GM13977 (cell line): ENCODE results near the gene PDK1.

Source experiments
- DNase-seq: peaks from one replicate; pipeline ENCODE4 v3.0.0; 2012; ENCODE audit warnings: low spot score
- in situ Hi-C: fragments of 300-500 bp; cut with MboI; formaldehyde crosslinking; loops from one replicate; pipeline ENCODE4 v1.12.0; 2022; ENCODE audit warnings: low sequenced_read_pairs, low pct_unique_long_range_greater_than_20kb, mixed read lengths, inconsistent platforms; ENCODE audit not compliant: unreplicated experiment
- TF ChIP-seq, protein P1 (sequence below): IDR thresholded peaks from 2 replicates; pipeline ENCODE4 v1.5.1; 2012; ENCODE audit warnings: mild to moderate bottlenecking, control low read depth; ENCODE audit not compliant: insufficient read depth; ENCODE audit errors: extremely low read depth, missing control alignments

PDK1 gene

DNA sequence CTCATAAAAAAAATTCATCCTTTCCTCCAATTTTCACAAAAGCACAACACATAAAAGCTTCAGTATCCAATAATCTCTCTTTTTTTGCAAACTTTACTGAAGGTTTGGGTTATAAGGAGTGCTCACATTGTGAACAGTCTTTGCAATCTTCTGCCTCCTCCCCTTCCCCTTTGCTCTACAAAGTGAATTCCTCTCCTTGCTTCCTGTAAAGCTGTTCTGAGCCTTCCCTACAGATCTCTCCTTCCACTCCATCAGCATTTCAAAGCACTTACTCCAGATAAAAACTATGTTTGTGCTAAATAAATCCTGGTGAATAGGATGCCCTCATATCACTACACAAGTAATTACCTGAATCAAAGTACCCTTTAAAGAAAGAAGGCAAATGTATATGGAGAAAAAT, 4.6 kb upstream of the PDK1 start:
- TF ChIP-seq, protein P1, sequence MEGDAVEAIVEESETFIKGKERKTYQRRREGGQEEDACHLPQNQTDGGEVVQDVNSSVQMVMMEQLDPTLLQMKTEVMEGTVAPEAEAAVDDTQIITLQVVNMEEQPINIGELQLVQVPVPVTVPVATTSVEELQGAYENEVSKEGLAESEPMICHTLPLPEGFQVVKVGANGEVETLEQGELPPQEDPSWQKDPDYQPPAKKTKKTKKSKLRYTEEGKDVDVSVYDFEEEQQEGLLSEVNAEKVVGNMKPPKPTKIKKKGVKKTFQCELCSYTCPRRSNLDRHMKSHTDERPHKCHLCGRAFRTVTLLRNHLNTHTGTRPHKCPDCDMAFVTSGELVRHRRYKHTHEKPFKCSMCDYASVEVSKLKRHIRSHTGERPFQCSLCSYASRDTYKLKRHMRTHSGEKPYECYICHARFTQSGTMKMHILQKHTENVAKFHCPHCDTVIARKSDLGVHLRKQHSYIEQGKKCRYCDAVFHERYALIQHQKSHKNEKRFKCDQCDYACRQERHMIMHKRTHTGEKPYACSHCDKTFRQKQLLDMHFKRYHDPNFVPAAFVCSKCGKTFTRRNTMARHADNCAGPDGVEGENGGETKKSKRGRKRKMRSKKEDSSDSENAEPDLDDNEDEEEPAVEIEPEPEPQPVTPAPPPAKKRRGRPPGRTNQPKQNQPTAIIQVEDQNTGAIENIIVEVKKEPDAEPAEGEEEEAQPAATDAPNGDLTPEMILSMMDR = no peak
- in situ Hi-C loops = no loop called here
- DNase-seq = no peak

DNA sequence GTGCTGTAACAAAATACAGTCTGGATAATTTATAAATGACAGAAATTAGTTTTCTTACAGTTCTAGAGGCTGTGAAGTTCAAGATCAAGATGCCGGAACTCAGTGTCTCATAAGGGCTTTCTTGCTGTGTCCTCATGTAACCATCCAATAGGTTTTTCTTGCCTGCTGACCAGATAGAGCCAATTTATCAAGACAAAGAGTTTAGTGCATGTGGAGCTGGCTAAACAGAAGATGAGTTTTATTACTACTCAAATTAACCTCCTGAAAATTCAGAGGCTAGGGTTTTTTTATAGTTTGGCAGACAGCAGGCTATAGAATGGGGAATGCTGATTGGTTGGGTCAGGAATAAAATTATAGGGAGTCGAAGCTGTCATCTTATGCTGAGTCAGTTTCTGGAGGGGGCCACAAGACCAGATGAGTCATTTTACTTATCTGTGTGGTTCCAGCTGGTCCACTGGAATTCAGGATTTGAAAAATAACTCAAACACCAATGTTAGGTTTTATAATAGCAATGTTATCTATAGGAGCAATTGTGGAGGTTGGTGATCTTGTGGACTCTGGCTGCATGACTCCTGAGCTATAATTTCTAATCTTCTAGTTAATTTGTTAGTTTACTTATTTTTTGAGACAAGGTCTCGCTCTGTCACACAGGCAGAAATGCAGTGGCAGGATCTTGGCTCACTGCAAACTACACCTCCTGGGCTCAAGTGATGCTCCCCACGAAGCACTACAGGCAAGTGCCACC, 3.2 kb upstream of the PDK1 start:
- in situ Hi-C loops = no loop called here
- DNase-seq = no peak
- TF ChIP-seq, protein P1 = no peak

DNA sequence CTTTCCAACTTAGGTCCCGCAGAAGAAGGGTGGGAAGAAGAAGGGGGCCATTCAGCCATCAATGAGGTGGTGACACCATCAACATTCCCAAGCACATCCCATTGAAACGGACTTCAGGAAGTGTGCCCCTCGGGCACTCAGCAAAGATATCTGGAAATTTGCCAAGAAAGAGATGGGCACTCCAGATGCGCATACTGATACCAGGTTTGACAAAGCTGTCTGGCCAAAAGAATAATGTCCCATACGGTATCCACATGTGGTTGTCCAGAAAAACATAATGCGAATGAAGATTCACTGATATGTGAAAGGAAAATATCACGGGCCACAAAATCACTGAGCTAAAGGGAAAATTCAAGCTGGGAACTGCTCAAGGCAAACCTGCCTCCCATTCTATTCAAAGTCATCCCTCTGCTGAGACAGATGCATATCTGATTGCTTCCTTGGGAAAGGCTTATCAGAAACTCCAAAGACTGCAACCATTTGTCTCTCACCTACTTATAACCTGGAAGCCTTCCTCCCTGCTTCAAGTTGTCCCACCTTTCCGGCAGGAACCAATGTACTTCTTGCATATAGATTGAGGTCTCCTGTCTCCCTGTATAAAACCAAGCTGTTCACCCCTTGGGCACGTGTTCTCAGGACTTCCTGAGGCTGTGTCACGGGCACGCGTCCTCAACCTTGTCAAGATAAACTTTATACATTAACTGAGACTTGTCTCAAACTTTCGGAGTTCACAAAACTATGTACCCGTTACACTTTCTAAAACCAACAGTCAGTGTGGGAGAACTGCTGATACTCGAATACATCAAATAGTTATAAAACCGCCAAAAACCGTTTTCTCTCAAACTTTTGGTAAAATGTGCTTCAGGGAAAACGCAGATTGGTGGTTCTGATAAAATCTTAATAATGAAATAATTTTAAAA, 1.3 kb upstream of the PDK1 start:
- TF ChIP-seq, protein P1 = no peak
- in situ Hi-C loops = no loop called here
- no peak for DNase-seq

DNA sequence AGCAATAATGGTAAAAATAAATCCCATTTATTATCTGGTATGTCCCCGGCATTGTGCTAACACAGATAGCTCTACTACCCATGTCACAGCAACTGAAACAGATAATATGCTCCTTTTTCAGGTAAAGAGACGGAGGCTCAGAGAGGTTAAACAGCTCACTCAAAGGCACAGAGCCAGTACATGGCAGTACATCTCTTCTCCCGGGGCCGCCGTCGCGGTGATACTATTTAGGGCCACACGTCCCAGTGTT, 693 bp upstream of the PDK1 start:
- in situ Hi-C loops = no loop called here
- no peak for DNase-seq
- TF ChIP-seq, protein P1 = no peak

DNA sequence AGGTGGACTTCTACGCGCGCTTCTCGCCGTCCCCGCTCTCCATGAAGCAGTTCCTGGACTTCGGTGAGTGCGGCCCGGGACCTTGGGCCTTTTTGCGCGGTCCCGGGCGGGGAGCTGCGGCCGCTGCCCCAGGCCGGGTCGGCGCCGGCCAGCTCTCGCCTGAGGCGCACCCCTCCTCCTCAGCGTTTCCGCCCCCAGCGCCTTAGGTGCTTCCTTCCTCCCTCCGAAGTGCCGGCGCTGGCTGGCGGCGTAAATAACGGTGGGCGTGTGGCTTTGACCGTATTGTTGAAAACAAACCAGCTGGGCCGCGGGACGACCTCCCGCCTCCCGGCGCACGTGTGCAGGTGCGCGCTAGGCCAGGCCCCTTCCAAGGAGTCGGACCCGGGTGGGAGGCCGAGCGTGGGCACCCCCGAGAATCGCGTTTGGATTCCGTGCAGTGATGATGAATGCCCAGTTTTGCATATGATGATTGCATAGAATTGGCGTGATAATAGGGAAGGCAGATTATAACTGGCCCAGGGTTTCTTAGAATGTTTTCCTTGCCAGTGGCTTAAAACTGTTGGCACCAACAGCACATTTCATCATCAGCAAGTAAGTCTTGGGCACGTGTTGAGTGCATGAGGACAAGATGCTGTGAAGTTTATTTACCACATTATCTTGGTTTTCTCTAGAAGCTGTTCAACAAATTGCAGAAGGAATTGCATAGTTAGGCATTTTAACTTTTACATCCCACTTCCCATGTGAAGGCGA, 569 bp downstream of the PDK1 start:
- in situ Hi-C loops = no loop called here
- TF ChIP-seq, protein P1 = no peak

DNA sequence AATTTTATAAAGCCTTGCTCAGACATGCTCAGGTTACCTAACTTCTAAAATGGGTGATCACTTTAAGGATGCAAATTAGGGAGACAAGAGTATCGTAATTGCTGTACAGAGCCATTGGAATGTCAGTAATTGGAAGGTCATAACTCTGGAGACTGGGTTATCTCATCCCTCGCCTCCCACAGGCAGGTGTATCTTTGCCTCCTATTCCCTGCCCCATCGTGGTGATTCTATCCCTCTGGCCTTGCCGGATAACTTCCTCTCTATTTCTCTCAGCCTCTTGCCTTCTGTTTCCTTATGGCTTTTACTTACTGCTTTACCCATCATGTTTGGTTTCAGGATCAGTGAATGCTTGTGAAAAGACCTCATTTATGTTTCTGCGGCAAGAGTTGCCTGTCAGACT, 2.5 kb downstream of the PDK1 start:
- TF ChIP-seq, protein P1 = no peak
- in situ Hi-C loops = no loop called here
- no peak for DNase-seq

More for the DNA sequence above, 569 bp downstream of the PDK1 start:
- peak; percentile 81 for DNase-seq
